Activated T-helper 17 cell treated with anti-CD3 and anti-CD28 coated beads, Interleukin-2, amount 50 U/mL, for 72 hours (primary cell): ENCODE results near the gene OGFOD3. TPM values are rescaled to one million over a fixed set of nuclear protein-coding genes. Genes with fewer than 3 reads are reported as not detected.
"Not testable (repeated sequence)": the region's sequence is repeated elsewhere in the genome, so short reads cannot be mapped to it uniquely, and the experiment has no call there.

ENCODE experiments used
- ATAC-seq: fragments of 150-1000 bp; cut with Tn5 transposase; replicated peaks from 2 replicates; pipeline ENCODE4 v1.10.0; 2021; ENCODE audit warnings: mild to moderate bottlenecking, moderate library complexity
- H3K27ac Mint-ChIP-seq: one replicate; pipeline ENCODE4 v1.8.0; 2022; ENCODE audit warnings: mixed read lengths
- H3K27me3 Mint-ChIP-seq: one replicate; pipeline ENCODE4 v1.8.0; 2022; ENCODE audit warnings: mixed read lengths
- H3K36me3 Mint-ChIP-seq: one replicate; pipeline ENCODE4 v1.8.0; 2022; ENCODE audit warnings: low read depth, mild to moderate bottlenecking, mixed read lengths
- H3K4me1 Mint-ChIP-seq: one replicate; pipeline ENCODE4 v1.8.0; 2022; ENCODE audit warnings: mixed read lengths
- H3K4me3 Mint-ChIP-seq: one replicate; pipeline ENCODE4 v1.8.0; 2022; ENCODE audit warnings: mild to moderate bottlenecking, mixed read lengths
- H3K9me3 Mint-ChIP-seq: one replicate; pipeline ENCODE4 v1.8.0; 2022; ENCODE audit warnings: mixed read lengths
- total RNA-seq, 2 donors: library from RNA; stranded (reverse); gene quantifications; one replicate each; pipeline ENCODE4 v1.2.3, GENCODE V29; 2022

Gene OGFOD3
- total RNA-seq, 2 donors from 2014 or later = 16.2 to 20.7 TPM

DNA sequence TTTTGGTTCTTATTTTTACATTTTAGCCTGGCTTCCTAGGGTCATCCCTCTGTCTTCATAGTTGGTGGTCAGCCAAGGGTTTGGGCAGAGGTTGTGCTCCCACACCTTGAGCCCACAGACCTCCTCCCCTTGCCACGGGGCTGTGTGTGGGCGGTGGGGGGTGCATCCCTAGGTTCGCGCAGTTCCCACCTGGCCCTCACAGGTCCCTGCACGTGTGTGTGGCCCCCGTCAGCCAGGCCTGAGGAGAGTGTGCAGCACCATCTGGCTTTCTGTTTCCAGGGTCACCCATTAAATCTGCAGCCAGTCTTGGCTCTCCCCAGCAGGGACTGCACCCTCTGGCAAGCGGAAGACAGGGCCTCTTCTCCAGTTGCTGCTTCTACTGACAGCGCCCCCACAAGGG is 13.6 kb upstream of the OGFOD3 start:
- no peaks in the 10 kb centered on the region for H3K9me3 Mint-ChIP-seq
- ATAC-seq = no peak
- H3K27ac Mint-ChIP-seq = no peak overlapping the region
- no peak overlapping the region for H3K4me3 Mint-ChIP-seq
- peaks cover 14% of the 10 kb centered on the region for H3K4me1 Mint-ChIP-seq
- no peaks in the 10 kb centered on the region for H3K27me3 Mint-ChIP-seq
- H3K36me3 Mint-ChIP-seq = no peaks in the 10 kb centered on the region

DNA sequence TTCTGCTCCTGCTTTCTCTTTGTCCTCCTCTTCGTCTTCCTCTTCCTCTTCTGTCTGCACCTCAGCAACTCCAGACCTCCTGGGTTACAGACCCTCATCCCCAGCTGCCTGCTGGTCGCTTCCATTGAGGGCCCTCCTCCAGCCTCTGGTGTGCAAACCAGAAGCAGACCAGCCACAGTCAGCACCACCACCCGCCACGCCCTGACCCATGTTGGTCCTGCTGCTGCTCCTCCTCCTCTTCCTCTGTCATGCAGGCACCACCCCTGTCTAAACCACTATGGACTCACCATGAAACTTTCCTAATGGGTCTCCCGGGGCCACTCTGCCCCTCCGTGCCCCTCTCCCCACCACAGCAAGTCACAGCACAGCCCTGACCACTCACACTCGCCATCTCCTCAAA is 11.4 kb upstream of the OGFOD3 start:
- H3K27me3 Mint-ChIP-seq = no peaks in the 10 kb centered on the region
- H3K4me3 Mint-ChIP-seq = no peak overlapping the region
- H3K27ac Mint-ChIP-seq = peak overlapping the region; percentile 36
- no peaks in the 10 kb centered on the region for H3K9me3 Mint-ChIP-seq
- peaks cover 14% of the 10 kb centered on the region for H3K4me1 Mint-ChIP-seq
- no peak for ATAC-seq
- no peaks in the 10 kb centered on the region for H3K36me3 Mint-ChIP-seq

DNA sequence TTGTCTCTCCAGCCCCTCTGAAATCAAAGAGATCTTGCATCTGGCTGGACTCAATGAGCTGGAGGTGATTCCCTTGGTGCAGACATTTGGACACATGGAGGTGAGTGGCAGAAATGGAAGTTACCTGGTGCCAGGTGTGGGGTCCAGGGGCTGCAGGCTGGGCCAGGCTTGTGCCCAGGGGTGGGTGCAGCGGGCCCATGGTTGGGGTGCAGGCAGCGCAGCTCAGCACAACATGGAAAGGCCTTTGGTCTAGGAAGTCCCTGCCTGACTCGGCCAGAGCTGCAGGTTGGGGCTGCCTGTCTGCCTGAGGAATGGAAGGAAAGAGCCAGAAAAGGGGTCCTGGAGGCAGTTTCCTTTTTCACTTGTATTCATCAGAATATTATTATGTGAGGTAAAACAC is 10.2 kb upstream of the OGFOD3 start:
- H3K27me3 Mint-ChIP-seq = no peaks in the 10 kb centered on the region
- H3K4me1 Mint-ChIP-seq = peaks cover 9% of the 10 kb centered on the region
- no peaks in the 10 kb centered on the region for H3K9me3 Mint-ChIP-seq
- H3K36me3 Mint-ChIP-seq = no peaks in the 10 kb centered on the region
- ATAC-seq = no peak
- no peak overlapping the region for H3K27ac Mint-ChIP-seq
- H3K4me3 Mint-ChIP-seq = no peak overlapping the region

DNA sequence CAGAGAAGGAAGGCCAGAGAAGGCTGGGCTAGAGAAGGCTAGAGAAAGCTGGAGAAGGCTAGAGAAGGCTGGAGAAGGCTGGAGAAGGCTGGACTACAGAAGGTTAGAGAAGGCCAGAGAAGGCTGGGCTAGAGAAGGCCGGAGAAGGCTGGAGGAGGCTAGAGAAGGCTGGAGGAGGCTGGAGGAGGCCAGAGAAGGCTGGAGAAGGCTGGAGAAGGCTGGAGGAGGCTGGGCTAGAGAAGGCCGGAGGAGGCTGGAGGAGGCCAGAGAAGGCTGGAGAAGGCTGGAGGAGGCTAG is 6.4 kb upstream of the OGFOD3 start:
- no peak for ATAC-seq
- Mint-ChIP-seq H3K27me3 (no peaks in the 10 kb centered on the region), H3K9me3 (no peaks in the 10 kb centered on the region), H3K4me1 (peaks cover 8% of the 10 kb centered on the region), H3K27ac (no peak overlapping the region), H3K4me3 (no peak overlapping the region), H3K36me3 (peaks cover 26% of the 10 kb centered on the region)

DNA sequence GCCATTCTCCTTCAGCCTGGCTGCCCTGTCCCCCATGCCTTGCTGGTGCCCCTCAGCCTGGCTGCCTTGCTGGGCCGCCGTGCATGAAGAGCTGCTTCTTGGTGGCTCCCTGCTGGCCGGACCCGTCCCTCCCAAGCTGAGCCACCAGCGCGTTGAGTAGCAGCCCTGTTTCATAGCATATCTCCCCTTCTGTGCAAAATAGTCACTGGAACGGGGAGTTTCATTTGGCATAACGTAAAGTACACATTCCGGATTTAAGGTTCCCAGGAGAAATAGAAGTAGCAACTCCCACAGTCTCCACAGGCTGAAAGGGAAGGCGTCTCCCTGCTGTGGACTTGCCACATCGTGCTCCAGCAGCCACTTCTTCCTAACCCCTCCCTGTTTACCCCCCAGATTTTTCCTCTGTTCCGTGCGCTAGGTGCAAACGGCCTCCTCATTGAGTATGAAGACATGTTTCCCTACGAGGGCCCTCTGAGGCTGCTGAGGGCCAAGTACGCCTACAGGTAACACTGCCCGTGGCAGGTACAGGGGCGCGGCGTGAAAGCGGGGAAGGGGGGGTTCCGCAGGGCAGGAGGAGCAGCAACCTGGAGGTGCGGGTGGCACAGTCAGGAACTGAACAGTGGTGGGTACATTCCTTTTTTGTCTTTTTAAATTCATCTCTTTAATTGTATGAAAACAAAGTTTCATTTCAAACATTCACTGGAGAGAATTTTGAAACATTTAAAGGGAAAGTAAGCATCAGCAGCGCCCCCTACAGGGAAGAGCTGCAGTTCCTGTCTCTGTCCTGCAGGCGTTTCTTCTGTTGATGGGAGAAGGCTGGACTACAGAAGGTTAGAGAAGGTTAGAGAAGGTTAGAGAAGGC is 5.8 kb upstream of the OGFOD3 start:
- H3K4me1 Mint-ChIP-seq = peaks cover 6% of the 10 kb centered on the region
- no peak overlapping the region for H3K4me3 Mint-ChIP-seq
- H3K9me3 Mint-ChIP-seq = no peaks in the 10 kb centered on the region
- H3K27ac Mint-ChIP-seq = no peak overlapping the region
- H3K27me3 Mint-ChIP-seq = no peaks in the 10 kb centered on the region
- peaks cover 29% of the 10 kb centered on the region for H3K36me3 Mint-ChIP-seq
- ATAC-seq = peak; percentile 62

DNA sequence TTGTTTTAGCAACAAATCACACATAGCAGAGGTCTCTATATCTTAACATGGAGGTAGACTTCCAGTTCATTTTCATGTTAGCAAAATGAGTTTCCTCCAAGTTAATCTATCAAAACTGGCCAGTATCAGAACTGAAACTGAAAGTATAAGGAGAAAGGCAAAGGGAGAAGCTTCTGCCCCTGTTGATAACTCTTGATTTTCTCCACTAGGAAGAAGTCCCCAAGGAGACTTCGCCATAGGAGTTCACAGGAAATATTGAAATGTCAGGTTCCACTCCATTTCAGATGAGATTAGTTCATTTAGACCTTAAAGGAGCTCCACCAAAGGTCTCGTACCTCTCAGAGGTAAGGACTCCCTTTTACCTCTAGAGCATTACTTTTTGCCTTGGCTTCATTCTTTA is 1.2 kb upstream of the OGFOD3 start:
- peak overlapping the region; percentile 76 for H3K4me3 Mint-ChIP-seq
- ATAC-seq = no peak
- no peaks in the 10 kb centered on the region for H3K27me3 Mint-ChIP-seq
- no peaks in the 10 kb centered on the region for H3K9me3 Mint-ChIP-seq
- peak overlapping the region; percentile 54 for H3K27ac Mint-ChIP-seq
- H3K4me1 Mint-ChIP-seq = peaks cover 6% of the 10 kb centered on the region
- H3K36me3 Mint-ChIP-seq = peaks cover 30% of the 10 kb centered on the region

DNA sequence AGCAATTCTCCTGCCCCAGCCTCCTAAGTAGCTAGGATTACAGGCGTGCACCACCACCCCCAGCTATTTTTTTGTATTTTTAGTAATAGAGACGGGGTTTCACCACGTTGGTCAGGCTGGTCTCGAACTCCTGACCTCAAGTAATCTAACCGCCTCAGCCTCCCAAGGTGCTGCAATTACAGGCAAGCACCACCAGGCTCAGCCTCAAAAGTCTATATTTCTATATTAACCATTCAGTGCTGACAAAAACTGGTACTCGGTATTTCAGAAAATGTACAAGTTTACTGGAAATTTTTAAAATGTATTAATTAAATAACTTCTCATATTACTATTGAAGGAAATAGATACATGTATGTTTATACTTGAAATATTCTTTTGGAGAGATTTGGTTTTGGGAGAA is 1.6 kb downstream of the OGFOD3 start:
- H3K9me3 Mint-ChIP-seq = no peaks in the 10 kb centered on the region
- no peak overlapping the region for H3K4me3 Mint-ChIP-seq
- H3K4me1 Mint-ChIP-seq = peaks cover 10% of the 10 kb centered on the region
- ATAC-seq = no peak
- peaks cover 35% of the 10 kb centered on the region for H3K36me3 Mint-ChIP-seq
- H3K27ac Mint-ChIP-seq = no peak overlapping the region
- no peaks in the 10 kb centered on the region for H3K27me3 Mint-ChIP-seq

DNA sequence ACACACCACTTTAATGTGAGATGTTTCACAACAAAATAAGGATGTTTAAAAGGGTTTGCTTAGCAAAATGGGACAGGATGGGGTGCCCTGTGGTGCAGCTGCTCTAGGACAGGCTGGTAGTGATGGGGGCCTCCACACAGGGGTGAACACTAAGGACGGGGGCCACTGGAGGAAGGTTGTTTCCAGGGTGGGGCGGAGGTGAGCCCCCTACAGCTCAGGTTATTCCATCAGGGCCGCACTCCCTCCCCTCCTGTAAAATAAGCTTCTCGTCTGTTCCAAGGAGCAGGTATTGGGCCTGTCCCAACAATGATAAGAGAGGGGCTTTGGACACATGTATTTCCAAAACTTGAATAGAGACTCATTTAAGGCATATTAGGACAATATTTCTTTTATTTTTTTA is 2.1 kb downstream of the OGFOD3 start:
- no peak for ATAC-seq
- H3K36me3 Mint-ChIP-seq = peaks cover 30% of the 10 kb centered on the region
- no peak overlapping the region for H3K27ac Mint-ChIP-seq
- peaks cover 10% of the 10 kb centered on the region for H3K4me1 Mint-ChIP-seq
- no peaks in the 10 kb centered on the region for H3K9me3 Mint-ChIP-seq
- H3K4me3 Mint-ChIP-seq = no peak overlapping the region
- H3K27me3 Mint-ChIP-seq = no peaks in the 10 kb centered on the region

DNA sequence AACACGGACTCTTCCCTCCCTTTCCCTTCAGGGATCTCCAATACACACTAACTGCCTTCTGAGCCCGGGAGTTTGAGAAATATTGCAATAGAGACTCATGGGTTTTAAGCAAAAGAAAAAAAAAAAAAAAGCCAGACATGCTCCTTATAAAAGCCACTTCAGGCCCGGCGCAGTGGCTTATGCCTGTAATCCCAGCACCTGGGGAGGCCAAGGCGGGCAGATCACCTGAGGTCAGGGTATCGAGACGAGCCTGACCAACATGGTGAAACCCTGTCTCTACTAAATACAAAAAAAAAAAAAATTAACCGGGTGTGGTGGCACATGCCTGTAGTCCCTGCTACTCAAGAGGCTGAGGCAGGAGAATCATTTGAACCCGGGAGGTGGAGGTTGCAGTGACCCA is 2.6 kb downstream of the OGFOD3 start:
- Mint-ChIP-seq H3K4me3 (no peak overlapping the region), H3K36me3 (peaks cover 26% of the 10 kb centered on the region), H3K27me3 (no peaks in the 10 kb centered on the region), H3K4me1 (peaks cover 10% of the 10 kb centered on the region), H3K27ac (no peak overlapping the region), H3K9me3 (no peaks in the 10 kb centered on the region)
- no peak for ATAC-seq

DNA sequence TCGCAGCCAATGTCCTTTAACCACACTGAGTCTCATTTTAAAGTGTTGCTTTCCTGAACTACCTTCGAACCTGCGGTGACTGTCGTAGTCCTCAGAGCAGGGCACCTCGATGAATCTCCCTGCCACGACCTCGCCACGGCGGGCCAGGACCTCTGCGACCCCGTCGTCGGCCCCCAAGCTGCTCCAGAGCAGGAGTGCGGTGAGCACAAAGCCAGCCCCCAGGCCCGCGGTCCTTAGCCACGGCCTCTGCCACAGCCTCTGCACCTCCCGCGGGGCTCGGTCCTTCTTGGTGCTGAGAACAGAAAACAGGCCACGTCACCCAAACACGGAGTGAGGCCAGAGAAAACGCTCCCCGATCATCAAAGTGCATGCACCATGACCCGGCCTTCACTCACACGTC is 3.0 kb downstream of the OGFOD3 start:
- Mint-ChIP-seq H3K27me3 (no peaks in the 10 kb centered on the region), H3K27ac (no peak overlapping the region), H3K4me3 (peak overlapping the region; percentile 12), H3K9me3 (no peaks in the 10 kb centered on the region), H3K4me1 (peaks cover 10% of the 10 kb centered on the region), H3K36me3 (peaks cover 22% of the 10 kb centered on the region)
- no peak for ATAC-seq

DNA sequence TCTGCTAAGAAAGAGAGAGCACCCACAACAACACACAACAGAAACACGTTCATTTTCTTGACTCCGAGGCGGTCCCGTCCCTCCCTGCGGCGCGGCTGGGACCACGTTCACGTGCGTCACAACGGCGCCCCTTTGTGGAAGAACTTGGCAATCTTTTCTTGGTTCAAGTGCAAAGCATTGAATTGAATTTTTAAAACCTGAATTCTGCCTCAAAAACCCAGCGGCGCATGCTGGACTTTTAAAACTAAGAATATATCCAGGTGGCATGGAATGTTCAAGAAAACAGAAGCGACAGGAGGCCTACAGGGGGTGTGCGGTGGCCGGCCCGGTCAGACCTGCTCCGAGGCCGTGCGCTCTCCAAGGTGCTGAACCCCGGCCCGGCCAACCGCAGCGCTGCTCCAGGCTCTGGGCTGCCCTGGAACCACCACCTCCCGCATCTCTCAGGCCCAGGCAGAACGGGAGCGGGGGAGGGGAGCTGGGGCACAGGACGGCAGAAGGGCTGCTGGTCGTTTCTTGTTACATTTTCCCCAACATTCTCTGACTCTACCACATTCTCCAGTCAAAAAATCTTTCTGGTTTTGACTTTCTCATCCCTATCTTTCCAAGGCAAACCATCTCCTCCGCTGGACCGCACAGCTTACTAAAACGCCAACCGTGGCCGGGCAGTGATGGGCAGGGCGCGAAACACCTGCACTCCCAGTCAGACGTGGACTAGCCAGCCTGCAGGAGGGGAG is 3.7 kb downstream of the OGFOD3 start:
- peak overlapping the region; percentile 12 for H3K4me3 Mint-ChIP-seq

DNA sequence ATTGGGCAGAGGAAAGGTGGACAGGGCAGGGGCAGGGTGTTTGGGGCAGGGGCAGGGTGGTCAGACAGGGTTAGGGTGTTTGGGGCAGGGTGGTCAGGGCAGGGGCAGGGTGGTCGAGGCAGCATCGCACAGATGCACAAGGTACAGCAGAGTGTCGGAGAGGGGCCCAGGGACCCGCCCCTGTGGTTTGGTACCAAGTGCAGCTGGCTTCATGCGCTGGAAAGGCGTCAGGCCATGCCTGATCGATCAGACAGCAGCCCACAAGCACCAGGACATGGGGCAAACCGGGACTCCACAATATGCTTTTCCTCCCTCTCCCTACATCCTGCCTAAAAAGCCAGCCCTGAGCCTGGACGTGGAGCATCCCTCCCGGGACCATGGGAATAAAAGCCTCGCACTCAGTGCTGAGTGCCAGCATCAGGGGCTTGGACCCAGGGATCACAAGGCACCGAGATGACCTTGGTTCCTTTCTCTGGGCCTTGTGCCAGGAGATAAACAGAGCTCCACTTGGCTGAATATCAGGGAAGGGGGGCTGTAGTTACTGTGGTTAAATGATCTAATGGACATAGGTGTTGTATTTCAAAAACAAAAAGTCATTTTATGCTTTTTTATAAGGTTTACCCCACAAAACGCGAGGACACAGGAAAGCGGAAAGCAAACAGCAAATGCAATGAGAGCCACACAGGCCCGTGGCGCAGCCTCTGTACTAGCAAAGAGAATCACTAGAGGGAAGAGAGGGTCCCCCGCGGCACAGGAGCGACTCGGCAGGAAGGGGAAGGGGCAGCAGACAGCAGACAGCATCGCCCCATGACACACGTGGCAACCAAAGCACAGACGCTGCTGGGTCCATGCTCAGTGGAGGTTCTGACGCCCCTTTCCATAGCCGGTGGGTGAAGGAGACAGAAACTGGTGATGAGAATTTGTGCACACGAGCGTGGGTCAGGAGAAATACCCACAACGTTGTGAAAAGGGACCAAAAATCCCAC is 5.6 kb downstream of the OGFOD3 start:
- Mint-ChIP-seq H3K4me3 (no peak overlapping the region), H3K36me3 (peaks cover 27% of the 10 kb centered on the region), H3K4me1 (peaks cover 5% of the 10 kb centered on the region), H3K27ac (no peak overlapping the region), H3K9me3 (no peaks in the 10 kb centered on the region), H3K27me3 (no peaks in the 10 kb centered on the region)
- no peak for ATAC-seq

More for the DNA sequence above, 3.7 kb downstream of the OGFOD3 start:
- Mint-ChIP-seq H3K36me3 (peaks cover 15% of the 10 kb centered on the region), H3K9me3 (no peaks in the 10 kb centered on the region), H3K27ac (no peak overlapping the region), H3K27me3 (no peaks in the 10 kb centered on the region), H3K4me1 (peaks cover 6% of the 10 kb centered on the region)
- peak; percentile 42 for ATAC-seq

DNA sequence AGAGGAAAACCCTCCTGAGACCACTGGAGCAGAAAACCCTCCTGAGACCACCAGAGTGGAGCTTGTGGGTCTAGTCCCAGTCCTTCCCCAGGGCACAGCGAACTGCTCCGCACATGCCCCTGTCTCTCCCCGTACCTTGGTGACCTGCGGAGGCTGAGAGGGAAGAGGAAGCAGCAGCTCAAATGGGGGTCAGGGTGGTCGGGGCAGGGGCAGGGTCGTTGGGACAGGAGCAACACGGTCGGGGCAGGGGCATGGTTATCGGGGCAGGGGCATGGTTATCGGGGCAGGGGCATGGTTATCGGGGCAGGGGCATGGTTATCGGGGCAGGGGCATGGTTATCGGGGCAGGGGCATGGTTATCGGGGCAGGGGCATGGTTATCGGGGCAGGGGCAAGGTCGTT is 6.3 kb downstream of the OGFOD3 start:
- H3K27me3 Mint-ChIP-seq, H3K9me3 Mint-ChIP-seq, H3K4me3 Mint-ChIP-seq, ATAC-seq, H3K4me1 Mint-ChIP-seq, H3K27ac Mint-ChIP-seq: not testable (repeated sequence)
- peaks cover 33% of the 10 kb centered on the region for H3K36me3 Mint-ChIP-seq

DNA sequence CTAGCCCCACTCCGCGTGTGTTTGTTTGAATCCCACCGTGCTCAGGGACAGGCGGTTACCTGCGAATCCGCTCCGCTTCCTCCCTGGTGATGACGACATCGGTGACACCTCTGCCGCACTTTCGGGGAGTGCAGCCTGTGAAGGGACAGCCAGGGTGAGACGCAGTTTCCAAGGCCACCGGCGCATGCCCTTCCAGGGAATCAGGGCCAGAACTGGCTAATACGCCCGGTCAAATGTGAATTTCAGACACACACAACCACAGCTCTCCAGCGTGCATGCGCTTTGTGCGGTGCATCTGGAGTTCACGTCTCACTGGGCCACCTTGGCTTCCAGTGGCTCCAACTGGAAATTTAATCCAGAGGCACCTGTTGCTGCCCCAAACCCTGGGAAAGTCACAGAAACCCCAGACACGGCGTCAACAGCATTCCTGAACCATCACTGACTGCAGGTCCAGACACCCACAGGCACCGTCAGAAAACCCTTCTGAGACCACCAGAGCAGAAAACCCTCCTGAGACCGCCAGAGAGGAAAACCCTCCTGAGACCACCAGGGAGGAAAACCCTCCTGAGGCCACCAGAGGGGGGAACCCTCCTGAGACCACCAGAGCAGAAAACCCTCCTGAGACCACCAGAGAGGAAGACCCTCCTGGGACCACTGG is 6.9 kb downstream of the OGFOD3 start:
- Mint-ChIP-seq H3K4me3 (no peak overlapping the region), H3K27me3 (no peaks in the 10 kb centered on the region), H3K27ac (no peak overlapping the region), H3K9me3 (no peaks in the 10 kb centered on the region), H3K36me3 (peaks cover 33% of the 10 kb centered on the region), H3K4me1 (peaks cover 5% of the 10 kb centered on the region)
- no peak for ATAC-seq
